GM21447 (cell line): ENCODE results near the gene ARHGEF4.

Experiments
- ATAC-seq: cut with Tn5 transposase; IDR thresholded peaks from one replicate; pipeline ENCODE4 v1.9.1; 2021; ENCODE audit not compliant: unreplicated experiment

Gene ARHGEF4

GRCh38 chr2:131006561-131006960 lies 169.8 kb downstream of the ARHGEF4 start:
- no peak for ATAC-seq

DNA sequence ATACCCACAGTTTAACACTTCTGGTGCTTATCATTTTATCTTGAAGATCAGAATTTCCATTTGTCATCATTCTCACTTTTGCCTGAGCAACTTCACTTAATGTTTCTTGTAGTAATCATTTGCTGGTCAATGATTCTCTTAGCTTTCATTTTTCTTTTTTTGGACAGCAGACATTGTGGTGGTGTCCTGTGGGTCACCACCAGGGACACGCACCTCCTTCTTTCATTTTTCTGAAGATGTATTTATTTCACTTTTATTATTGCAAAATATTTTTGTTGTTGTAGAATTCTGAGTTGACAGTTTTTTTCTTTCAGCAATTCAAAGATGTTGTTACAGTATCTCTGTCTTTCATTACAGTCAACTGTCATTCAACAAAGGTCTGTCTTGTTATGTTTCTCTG lies 172.3 kb downstream of the ARHGEF4 start:
- no peak for ATAC-seq

DNA sequence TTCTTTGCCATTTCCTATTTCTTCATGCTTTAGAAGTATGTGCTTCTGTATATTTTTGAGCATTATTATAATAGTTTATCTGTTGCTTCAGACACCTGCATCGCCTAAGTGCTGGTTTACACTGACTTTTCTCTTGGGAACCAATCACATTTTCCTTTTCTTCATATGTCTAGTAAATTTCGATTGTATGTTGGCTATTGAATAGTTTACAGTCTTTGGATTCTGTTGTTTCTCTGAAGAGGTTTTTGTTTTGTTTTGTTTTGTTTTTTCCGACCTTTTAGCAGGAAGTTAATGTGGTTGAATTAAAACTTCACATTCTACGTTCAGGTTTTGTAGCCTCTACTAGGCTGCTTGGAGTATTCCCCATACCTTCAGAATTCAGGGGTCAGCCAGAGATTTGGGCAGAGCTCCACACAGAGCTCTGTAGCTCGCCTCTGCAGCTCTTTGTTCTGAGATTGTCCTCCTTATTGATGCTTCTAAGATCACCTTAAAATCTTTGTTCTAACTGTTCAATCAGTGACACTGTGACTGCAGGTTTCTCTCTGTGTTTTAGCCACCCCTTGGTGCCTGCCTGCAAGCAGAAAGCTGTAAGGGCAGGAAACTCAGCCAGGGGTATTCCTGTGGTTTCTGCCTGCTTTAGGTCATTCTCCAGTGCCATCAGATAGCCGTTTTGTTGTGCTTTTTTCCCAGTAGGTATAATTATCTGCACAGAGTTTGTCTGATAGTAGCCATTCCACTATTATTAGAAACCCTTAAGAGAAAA lies 173.2 kb downstream of the ARHGEF4 start:
- ATAC-seq = no peak

- ATAC-seq = no peak
Measured at GRCh38 chr2:131010566-131010965, 173.9 kb downstream of the ARHGEF4 start.

DNA sequence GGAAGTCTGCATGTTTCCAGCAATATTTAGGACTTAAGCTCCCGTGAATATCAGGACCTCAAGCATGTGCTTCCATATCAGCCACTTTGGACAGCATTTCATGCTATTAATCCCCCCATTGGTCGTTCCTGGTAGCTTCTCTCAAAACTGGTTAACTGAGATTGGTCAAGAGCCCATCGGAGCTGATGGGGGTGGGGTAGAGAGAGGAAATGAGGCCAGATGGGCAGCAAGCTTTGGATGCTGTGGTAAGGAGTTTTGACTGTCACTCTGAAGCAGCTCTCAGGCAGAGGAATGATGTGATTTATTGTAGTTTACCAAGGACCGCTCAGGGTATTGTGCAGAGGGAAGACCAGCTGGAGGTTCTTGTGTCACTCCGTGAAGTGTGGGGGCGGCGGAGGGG lies 174.8 kb downstream of the ARHGEF4 start:
- no peak for ATAC-seq

GRCh38 chr2:131014141-131014540 lies 177.4 kb downstream of the ARHGEF4 start:
- ATAC-seq = no peak

DNA sequence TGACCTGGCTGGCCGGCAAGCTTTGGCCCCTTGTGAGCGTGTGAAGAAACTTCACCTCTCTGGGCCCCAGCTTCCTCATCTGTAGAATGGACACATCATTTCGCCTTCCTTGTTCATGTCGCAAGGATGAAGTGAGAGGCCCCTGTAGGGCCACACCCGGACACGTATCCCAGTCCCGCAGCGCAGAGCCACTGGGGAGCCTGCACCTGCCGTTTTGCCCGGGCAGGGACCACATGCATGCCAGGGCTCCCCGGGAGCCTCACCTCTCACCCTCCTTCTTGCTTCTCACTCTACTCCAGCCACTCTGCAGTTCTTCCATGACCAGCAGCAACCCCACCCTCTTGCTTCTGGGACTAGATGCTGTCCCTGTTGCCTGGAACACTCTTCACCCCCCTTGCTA lies 179.1 kb downstream of the ARHGEF4 start:
- ATAC-seq = no peak

- no peak for ATAC-seq
Measured at GRCh38 chr2:131016826-131017741, 180.4 kb downstream of the ARHGEF4 start.

DNA sequence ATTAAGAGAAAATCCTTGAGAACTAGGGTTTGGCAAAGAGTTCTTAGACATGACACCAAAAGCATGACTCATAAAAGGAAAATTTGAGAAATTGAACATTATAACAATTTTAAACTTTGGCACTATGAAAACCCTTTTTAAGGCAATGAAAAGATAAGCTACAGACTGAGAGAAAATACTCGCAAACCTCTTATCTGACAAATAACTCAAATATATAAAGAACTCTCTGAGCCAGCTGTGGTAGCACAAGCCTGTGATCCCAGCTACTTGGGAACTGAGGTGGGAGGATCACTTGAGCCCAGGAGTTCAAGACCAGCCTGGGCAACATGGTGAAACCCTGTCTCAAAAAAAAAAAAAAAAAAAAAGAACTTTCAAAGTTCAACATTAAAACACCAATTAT lies 186.0 kb downstream of the ARHGEF4 start:
- ATAC-seq = no peak

DNA sequence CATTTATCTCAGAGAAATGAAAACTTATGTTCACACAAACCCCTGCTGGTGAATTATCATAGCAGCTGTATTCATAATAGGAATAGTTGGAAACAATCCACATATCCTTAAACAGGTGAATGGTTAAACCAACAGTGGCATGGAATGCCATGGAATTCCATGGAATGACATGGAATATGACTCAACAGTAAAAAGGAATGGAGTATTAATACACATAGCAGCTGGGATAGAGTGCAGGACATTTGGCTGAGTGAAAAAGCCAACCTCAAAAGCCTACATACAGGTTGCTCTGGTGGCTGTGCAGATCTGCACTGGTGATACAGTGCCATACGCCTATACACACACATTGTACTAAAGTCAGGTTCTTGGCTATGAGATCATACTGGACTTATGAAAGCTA lies 187.0 kb downstream of the ARHGEF4 start:
- ATAC-seq = no peak

GRCh38 chr2:131026919-131027318 lies 190.2 kb downstream of the ARHGEF4 start:
- ATAC-seq = no peak

DNA sequence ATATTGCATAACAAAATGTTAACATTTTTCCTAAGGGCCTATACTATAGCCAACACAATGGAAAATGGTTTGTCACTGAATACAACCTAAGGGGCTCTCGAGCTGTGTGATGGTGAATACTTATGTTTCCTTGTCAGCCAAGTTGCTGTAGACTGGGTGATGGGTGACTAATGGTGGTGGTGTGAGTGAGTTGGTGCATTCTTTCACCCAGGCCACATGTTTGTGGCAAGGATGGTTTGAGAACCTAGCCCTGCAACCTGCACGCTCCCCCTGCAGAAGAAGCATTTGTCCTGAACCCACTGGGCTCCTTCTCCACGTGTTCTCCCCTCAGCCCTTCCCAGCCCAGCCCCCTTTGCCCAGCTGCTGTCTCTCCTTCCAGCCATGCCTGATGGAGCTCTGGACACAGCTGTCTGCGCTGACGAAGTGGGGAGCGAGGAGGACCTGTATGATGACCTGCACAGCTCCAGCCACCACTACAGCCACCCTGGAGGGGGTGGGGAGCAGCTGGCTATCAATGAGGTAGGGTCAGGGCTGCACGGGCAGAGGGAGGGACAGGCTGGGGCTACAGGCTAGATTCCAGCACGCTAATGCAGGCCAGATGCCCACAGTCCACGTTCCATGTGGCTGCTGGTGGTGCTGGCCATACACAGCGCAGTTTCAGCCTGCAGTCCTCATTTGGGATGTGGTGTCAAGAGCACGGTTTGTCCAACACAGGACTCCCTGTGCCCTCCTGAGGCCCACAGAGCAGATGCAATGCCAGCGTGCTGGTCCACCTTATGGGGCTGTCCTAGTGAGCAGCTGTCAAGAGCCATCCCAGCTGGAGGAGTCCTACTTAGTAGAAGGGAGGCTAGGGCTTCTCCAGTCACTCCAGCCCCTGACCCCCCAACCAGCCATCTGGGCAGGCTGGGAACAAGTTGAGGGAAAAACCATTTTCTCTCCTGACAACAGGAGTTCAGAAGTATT lies 191.1 kb downstream of the ARHGEF4 start:
- no peak for ATAC-seq

- no peak for ATAC-seq
Measured at GRCh38 chr2:131029812-131030211, 193.1 kb downstream of the ARHGEF4 start.

GRCh38 chr2:131030478-131030971 lies 193.8 kb downstream of the ARHGEF4 start:
- no peak for ATAC-seq

DNA sequence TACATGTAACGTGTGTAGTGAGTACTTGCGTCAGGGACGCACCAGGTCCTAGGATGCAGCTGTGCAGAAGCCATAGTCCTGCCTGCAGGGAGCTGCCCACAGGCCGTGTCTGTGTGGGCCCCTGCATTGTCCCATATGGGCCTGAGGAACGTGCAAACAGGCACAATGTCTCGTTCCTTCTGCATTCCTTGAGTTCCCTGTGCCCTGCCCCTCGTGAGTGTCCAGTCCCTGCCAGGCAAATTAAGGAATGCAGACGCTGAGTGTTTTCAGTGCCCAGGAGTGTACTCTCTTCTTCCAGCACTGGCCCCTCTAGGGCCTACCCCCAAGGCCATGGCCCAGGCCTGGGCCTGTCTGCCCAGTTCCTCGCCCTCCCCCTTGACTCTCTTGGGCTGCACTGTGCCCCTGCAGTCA lies 194.7 kb downstream of the ARHGEF4 start:
- no peak for ATAC-seq

DNA sequence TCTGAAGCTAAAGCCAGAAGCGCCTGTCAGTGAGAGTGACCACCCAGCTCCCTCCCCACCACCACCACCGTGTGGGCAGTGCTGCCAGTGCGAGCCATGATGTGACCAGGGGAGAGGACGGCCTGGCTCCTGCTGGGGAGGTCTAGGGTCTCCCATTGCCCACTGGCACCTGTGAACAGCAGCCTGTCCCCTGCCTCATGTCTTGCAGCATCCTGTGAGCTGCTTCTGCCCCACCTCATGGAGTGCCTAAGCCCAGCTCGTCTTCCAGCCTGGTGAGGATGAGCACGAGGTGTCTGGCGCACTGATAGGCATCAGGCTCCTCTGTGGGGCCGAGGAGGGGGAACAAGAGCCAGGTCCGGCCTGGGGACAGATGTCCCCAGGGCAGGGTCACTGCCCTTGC lies 195.2 kb downstream of the ARHGEF4 start:
- ATAC-seq = no peak

DNA sequence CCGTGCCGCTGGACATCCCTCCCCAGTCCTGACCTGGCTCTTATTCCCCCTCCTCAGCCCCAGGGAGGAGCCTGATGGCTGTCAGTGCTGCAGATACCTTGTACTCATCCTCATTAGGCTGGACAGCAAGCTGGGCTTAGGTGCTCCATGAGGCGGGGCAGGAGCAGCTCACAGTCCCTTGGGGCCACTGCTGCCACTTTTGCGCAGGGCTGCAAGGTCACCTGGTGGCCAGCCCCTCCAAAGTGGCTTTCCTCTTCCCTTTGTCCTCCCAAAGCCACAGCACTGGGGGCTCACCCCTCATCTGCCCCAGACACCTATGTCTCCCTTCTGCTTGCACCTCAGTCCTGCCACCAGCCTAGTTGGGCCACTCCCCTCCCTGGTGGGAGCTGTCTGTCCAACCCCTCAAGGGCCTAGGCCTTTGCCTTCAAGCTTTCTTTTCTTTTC lies 195.7 kb downstream of the ARHGEF4 start:
- no peak for ATAC-seq

- no peak for ATAC-seq
Measured at GRCh38 chr2:131033786-131034121, 197.0 kb downstream of the ARHGEF4 start.

- ATAC-seq = no peak
Measured at GRCh38 chr2:131034122-131035051, 197.7 kb downstream of the ARHGEF4 start.
